Suppressor macrophage treated with lipopolysaccharide for 4 hours (primary cell): ENCODE measurements around the gene HDAC3.
"Not testable (repeated sequence)": the region's sequence is repeated elsewhere in the genome, so short reads cannot be mapped to it uniquely, and the experiment has no call there.

Source experiments
- DNase-seq: peaks from one replicate; pipeline ENCODE4 v3.0.0-alpha.2; 2020

Gene HDAC3

DNA sequence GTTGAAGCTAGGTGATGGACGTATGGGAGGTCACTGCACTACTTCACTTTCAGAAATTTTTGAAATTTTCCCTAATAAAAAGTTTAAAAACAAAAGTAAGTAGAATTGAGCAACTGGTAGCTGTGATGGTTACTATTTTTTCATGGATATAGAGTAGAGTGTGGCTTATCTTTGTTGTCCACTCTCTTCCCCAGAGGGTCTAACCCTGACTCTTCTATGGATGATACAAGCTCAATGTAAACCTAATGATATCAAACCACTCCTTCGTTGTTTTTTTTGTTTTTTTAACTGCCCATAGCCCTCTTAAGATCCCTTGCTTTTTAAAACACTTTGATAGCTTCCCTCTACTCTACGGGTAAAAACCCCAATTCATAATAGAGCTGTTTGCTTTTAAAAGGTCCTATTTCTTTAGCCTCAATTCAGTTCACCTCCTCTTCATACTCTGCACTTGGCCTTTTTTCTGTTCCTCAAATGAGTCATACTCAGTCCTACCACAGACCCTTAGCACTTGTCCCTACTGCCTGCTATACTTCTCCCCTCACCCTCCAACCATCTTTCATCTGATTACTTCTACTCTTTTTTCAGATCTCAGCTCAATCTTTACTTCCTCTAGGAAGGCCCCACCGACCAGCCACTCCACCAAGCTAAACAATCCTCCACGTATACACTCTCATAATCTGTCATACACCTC is 2.6 kb downstream of the HDAC3 start:
- peak; percentile 45 for DNase-seq

DNA sequence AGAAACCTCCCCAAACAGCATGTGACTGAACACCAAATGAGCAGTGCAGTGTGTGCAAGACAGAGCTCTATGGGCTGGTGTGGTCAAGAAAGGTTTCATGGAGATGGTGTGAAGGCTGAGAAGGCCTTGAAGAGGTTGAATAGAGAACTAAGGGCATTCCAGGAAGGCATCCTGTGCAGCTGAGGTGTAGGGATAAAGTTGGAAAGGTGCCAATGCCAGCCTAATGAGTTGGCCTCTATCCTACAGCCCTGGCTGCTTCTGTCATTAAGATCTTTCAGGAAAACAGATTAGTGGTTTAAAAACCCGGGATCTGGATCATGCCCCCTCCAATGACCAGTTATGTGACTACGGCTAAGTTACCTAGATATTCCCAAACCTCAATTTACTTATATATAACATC is 4.0 kb downstream of the HDAC3 start:
- DNase-seq: no peak

DNA sequence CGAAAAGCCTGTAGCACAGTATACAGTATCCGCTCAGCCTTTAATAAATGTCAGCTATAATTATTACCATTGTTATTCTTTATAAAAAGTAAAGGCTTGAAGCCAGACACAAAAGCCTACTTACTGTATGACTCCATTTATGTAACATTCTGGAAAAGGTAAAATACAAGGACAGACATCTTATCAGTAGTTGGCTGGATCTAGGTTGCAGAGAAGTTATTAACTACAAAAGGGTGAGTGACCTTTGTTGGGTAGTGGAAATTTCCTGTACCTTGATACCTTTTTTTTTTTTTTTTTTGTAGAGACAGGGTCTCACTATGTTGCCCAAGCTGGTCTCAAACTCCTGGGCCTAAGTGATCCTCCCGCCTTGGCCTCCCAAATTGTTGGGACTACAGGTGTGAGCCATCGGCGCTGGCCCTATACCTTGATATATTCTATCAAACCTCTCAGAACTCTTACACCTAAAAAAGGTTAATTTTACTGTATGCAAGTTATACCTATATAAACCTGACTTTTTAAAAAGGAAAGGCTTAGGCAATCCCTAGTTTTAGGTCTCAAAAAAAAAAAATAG is 6.0 kb downstream of the HDAC3 start:
- DNase-seq: no peak

DNA sequence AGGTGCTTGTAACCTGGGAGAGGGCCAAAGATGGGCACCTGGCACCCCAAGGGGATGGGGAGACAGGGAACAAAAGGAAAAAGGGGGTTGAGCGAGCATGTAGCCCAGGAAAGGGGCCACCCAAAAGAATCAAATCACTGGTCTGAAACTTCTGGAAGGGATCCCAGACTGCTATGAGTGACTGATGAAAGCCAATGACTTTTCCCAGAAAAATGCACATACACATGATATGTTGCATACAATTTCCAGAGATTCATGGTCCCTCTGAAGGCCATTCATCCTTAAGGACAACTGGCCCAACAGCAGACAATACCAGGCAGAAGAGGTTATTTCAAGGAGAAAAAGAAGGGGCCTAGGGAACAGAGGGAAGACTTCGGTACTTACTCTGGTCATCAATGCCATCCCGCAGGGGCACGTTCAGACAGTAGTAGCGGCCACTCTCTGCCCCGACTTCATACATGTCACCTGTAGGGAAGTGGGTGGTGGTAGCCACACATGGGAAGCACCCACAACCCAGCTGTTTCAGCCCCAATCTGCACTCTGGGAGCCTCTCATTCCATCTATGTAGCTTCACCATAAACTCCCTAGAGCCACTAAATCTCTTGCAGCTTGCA is 8.4 kb downstream of the HDAC3 start:
- no peak for DNase-seq

DNA sequence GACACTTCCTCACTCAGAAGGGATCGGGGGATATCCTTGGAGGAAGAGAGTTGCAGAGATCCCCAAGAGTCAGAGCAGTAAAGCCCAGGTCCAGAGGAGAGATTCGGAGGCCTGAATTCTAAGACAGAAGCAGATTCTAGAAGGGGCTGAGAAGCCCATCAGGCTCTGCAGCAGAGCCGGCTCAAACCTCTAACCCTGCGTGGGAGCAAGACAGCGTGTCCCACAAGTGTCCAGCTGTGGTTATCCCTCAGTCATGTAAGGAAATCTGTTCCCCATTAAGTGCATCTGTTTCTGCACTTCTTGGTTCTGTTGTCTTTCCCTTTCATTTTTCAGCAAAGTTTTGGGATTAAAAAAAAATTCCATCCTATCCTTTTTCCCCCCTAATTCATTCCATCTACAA is 13.0 kb downstream of the HDAC3 start:
- peak; percentile 35 for DNase-seq

DNA sequence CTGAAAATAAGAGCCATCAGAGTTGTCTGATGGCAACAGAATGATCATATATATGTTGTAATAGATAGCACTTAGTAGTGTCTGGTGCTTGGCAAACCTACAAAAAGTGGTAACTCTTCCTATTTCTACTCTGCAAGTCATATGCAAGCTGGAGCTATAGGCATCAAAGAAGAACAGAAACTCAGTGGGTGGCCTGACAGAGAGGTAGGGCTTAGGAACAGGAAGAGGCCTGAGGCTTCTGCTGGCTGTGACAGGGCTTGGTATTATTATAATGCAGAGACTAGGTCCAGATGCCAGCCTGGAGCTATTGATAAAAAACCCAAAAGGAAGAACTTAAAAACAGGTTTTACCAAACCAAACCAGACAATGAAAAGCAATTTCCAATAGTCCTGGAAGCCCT is 13.5 kb downstream of the HDAC3 start:
- peak; percentile 93 for DNase-seq

DNA sequence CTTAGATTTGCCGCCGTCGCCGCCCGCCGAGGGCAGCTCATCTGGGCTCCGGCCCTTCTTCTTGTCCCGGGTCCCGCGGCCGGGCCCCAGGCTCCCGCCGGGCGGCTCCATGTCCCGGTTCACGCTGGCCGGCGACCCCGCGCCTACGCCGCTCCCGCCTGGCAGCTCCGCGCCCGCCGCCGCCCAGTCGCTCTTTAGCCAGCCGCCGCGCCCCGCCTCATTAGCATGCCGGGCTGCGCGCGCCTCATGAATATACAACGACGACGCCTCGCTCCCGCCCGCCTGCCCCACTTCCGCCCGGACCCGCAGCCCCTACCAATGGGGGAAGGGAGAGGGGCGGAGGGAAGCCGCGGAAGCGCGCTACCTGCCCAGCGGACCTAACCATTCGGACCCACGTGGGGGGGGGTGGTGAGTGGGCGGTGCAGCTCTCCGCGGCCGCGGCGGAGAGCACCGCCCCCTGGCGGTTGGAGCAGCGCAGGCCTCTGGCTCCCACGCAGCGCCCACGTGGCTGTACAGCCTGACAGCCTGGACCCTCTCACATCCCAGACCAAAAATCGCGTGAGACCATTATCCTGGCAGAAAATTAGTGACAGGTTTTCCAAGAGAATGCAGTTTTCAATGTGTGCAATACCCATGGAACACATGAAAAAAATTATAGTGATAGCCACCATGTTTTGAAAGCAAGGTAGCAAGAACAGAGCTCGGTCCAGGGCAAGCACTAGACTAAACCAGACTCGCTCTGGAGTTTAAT is 17.7 kb downstream of the HDAC3 start, which contains the start of gene DIAPH1:
Gene DIAPH1, minus strand, starts transcription at position 197 of the 751 bp plus-strand sequence. Its CDS starts 86 bp downstream, at position 111.
- DNase-seq: peak; percentile 93

DNA sequence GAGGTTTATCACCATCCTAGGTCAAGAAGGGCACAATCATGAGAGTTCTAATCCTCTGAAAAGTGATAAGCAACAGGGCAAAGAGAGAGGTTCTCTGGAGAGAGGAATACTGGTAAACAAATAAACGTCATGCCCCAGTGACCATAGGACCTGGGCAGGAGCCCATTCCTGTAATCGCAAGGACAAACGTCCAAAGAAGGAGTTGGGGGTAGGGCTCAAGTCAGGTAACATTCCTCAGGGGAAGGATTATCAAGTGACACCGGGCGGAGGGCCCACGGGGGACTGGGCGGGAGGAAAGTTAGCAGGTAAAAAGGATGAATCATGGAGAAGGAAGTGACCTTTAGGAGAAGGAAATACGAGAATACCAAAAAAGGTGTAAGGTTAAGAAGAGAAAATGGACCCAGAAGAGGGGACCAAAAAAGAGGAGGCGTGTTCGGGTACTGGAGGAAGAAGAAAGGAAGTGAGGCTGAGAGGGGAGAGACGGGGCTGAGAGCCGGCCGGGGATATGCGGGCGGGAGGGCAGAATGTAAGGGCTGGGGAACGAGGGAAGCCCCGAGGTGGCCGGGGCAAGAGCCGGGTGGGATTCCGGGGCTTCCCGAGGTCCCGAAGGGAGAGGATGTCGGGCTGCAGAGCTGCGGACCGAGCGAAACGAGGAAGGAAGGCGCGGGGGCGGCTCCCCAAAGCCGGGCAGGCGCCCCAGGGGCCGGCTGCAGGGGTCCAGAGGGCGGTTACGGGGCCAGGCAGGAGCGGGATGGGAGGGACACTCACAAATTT is 18.4 kb downstream of the HDAC3 start:
- DNase-seq: peak; percentile 40

DNA sequence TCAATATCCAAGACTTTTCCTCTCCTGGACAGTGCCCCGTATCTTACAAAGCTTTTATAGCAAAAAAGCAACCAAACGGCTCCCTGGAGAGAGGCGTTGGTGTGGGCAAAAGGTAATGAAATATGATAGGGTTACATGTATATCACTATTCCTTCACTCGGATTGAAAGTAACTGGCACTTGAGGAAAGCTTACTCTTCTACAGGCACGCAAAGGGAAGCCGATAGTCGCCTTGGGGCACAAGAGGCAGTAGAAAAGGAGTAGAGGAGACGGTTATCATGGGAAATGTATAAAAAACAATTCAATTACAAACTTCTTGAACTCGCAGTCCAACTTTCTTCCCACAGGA is 19.0 kb downstream of the HDAC3 start:
- DNase-seq: no peak

DNA sequence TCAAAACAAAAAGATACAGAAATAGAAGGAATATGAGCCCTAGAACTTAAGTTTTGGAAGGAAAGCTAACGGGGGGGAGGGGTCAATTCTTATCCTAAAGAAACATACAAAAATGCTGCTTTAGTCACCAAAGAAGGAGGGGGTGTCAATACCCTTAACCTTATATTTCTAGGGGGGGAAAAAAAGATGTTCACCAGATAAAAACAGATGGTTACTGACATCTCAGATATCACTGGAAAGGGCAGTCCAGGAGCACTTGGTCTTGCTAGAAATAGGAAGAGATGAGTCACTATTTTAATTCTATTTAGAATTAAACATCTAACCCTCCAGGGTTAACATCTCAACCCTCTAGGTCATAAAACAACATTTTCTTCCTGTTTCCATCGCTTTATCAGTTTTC is 19.5 kb downstream of the HDAC3 start:
- DNase-seq: no peak

DNA sequence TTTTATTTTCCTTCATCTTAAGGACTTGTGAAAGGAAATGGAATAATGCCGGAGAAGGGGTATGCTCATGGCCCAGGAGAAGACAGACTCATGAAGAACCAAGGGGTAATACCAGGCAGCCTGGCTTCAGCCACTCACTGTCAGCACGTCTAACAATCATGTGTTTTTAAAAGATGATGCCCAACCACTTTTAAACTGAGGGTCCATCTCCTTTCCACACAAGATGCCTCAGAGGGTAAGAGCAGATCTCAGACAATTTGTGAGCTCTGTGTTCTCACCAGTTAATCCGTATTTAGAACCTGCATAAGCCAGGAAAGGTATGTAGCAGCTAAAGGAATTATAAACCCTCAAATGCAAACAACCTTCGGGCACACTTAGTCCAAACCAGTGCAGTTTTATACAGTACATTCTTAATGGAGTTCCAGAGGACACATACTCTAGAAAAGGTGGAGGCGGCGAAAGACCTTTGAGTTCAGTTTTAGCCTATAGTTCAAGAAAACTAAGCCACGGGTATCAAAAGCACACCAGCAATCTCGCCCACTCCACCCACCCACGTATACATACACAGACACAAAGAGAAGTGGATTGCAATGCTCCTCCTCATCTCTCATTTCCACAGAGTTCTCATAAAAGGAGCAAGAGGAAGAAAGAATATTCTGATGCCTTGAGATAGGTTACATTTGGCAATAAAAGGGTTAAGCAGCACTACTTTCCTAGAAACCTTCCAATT is 20.5 kb downstream of the HDAC3 start:
- no peak for DNase-seq

DNA sequence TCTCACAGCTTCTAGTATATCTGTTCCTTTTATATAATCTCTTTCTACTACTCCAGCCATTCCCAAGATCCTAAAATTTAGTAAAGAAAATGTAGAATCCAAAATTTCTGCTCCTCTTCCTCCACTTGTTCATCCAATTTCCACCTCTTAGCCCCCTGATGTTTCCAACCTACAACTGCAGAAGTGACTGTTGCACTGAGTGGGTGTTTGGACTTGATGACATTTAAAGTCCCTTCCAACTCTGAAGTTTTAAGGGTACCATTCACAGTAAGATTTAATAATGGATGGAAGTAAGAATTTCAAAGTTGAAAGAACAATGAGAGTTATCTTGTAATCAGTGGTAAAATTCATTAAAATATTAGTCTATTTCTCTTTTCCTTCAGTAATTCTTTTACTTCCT is 23.3 kb downstream of the HDAC3 start:
- no peak for DNase-seq

DNA sequence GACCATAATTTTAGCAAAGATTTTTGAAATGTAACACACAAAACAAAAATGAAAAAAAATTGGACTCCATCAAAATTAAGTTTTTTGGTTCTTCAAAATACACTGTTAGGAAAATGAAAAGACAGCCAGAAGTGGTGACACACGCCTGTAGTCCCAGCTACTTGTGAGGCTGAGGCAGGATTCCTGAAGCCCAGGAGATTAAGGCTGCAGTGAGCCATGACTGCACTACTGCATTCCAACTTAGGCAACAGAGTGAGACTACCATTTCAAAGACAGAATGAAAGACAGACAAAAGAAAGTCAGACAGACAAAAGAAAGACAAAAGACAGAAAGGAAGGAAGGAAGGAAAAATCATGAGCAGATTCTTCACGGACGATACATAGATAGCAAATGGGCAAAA is 25.4 kb downstream of the HDAC3 start:
- no peak for DNase-seq

DNA sequence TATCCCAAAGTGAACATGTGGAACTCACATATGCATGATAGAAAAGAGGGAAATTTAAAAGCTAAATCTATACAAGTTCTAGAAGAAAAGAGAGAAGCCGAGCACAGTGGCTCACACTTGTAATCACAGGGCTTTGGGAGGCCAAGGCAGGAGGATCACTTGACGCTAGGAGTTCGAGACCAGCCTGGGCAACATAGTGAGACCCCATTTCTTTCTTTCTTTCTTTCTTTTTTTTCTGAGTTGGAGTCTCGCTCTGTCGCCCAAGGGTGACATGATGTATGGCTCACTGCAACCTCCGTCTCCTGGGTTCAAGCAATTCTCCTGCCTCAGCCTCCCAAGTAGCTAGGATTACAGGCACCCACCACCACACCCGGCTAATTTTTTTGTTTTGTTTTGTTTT is 26.7 kb downstream of the HDAC3 start:
- DNase-seq: not testable (repeated sequence)

DNA sequence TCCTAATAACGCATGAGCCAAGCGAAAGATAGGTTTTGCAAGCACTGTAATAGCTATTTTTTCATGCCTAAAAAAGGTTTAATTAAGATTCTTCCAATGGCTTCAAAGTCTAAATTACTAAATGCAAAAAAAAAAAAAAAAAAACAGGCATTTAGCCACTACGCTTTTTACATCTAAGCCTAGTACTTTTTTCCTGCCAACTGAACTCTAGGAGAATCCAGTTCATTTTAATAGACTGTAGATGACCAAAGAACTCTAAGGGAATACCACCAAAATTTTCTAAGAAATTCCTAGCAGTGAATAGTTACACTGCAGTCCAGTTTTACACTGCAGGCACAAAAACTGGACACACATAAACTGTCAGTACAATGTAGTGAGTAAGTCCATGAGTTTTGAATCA is 27.6 kb downstream of the HDAC3 start:
- no peak for DNase-seq

DNA sequence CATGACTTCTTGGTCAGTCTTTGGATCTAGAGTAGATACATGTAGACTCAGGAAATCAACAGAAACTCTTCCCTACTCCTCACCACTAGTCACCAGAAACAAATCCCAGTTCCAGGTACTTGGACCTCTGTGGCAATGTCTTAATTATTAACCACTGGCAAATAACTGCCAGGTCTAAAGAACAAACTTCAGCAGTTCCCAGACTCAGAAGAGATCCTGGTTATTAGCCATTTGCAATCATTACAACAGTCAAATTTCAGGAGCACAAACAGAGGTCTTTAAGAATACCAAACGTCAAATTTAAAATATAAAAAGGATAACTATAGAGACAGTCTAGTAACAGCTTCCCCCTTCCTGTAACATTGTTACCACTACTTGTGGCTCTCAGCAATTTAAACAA is 28.1 kb downstream of the HDAC3 start:
- no peak for DNase-seq

DNA sequence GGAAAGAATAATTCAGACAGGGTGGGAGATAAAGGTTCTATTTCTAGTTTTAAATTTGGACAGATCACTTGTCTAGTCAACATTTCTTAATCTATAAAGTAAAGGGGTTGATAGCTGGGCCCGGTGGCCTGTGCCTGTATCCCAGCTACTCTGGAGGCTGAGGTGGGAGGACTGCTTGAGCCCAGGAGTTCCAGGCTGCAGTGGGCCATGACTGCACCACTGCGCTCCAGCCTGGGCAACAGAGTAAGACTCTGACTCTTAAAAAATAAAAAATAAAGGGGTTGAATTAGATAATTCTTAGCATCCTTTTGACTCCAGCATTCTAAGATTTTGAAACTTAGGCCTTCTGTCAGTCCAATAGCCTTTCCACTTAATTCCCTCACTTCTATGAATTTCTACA is 28.6 kb downstream of the HDAC3 start:
- no peak for DNase-seq

DNA sequence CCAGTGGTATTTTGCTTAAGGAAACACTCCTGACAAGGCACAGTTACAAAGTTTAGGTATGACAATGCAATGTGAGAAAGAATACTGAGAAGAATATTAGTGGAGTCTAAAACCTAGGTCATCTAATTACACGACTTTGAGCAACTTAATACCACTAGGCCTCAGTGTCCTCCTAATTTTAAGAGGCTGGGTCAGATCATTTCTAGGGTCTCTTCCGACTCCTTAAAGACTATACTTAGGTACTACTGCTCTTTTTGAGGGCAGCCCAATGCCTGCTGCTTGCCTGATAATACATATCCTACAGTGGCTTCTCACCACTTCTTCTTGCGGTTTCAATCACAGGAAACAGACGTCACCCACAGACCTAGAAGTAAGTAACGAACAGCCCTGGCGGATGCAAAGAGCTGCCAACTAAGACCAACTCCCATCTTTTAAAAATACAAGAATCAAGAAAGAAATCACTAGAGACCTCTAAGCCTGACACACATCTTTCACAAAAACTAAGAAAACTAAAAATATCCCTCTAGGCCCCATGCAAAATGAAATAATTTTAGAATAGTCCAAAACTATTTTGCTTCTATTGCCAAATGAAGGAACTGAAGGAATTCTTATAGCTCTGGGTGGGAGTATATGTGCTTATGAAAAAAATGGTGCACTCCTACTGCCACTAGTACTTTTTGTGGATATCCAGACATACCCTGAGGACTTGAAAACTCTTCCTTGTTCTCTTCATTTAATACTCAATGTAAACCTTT is 30.9 kb downstream of the HDAC3 start:
- DNase-seq: peak; percentile 86

DNA sequence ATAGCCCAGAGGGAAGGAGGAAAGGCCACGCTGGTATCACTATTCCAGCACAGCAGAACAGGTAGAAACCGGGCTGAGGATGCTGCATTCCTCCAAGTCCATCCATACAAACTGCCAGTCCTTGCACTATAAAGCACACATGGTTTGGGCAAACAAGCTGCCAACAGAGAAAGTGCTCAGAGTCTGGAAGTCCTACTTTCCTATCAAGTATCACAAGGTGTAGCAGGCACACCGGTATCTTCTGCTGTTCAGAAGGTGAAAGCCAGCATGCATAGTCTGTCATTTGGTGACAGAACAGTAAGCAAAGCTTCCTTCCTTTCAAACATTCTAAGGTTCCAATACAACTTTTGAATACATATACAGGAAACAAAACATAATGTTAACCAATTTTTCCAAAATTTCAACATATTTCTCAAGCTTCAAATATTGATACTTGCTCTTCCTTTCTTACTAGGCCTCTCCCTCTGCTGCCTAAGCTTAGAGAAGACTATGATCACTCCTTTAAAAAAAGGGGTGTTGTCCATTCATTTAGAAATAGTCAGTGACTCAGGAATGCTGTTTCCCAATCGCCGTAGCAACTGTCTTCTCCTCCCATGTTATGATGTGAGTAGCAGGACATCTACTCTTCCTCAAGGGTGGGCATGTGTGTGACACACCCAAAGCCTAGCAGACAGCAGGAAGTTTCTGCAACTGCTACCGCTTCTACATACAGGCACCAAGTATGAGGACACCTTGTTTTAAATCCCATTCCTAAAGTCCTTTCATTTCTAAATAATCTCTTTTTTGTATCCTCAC is 32.5 kb downstream of the HDAC3 start:
- DNase-seq: peak; percentile 96

DNA sequence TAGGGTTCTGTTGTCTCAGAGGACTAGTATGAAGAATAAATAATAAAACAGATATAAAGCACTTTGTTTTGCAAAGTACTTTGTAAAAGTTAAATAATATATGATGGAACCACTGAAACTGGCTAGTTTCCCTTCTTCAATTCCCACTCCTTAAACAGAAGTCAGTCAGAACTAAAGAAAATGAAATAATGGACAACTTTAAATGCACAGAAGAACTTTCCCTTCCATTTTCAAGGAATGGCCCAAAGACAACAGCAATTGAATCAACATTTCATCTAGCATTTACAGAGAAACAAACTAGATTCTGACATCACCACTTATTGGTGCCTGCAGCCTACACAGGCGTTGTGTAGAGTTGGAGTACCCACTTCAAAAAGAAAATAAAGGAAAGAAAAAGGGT is 34.0 kb downstream of the HDAC3 start:
- peak; percentile 53 for DNase-seq
